PFSK-1 (cell line): Measurements from ENCODE around the gene KRTAP2-2.

ENCODE experiments used
- POLR2AphosphoS5 ChIP-seq: IDR thresholded peaks from 2 replicates; pipeline ENCODE4 v1.6.1; 2012; ENCODE audit warnings: low read depth, mild to moderate bottlenecking, control low read depth, low read length, moderate library complexity
- REST ChIP-seq, 2 experiments: IDR thresholded peaks; 2 replicates each; pipeline versions ENCODE4 v1.6.1 to v1.8.0; 2011 to 2012; ENCODE audit warnings: low read depth in 2 of 2, low read length in 2 of 2, control low read depth in 1 of 2, inconsistent platforms in 1 of 2, mild to moderate bottlenecking in 1 of 2, moderate library complexity in 1 of 2; ENCODE audit not compliant: insufficient read depth in 1 of 2
- SIN3A ChIP-seq: IDR thresholded peaks from 2 replicates; pipeline ENCODE4 v1.6.1; 2012; ENCODE audit warnings: mild to moderate bottlenecking, low read length, moderate library complexity, borderline replicate concordance; ENCODE audit not compliant: insufficient read depth

DNA sequence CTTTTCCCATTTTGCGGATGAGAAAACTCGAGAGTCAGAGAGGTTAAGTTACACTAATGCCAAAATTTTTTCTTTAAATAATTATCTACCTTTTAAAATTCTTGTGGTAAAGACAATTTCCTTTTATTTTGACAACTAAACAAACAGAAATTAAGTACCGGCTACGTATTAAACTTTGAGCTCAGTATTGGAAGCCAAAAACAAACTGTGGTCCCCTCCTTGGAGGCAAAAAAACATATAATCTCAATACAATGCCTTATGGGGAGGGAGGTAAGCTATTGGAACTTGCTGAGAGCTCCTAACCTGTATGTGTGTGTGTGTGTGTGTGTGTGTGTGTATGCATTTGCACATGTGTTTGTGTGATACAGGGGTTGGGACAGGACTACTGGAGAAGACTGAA, 8.4 kb upstream of the KRTAP2-2 start:
- TF ChIP-seq REST (IDR thresholded peaks at IDR 0.05; ENCODE audit: insufficient read depth in 1 of 2, low read depth in 2 of 2, low read length in 2 of 2) (no peak), SIN3A (no peak), POLR2AphosphoS5 (no peak)
